HepG2 (cell line): ENCODE data around the gene USF1. TPM values are rescaled to one million over a fixed set of nuclear protein-coding genes. Genes with fewer than 3 reads are reported as not detected.

Source experiments
- AHR ChIP-seq: IDR thresholded peaks from 2 replicates; pipeline ENCODE4 v1.6.1; 2018; ENCODE audit warnings: missing genetic modification reagents, missing compliant biosample characterization
- HINFP ChIP-seq: sonication (generic); formaldehyde crosslinking; IDR thresholded peaks from 2 replicates; pipeline ENCODE4 v1.4.0; 2020; ENCODE audit warnings: low read depth, mild to moderate bottlenecking, missing genetic modification reagents
- HOXA7 ChIP-seq: sonication (generic); formaldehyde crosslinking; IDR thresholded peaks from 2 replicates; pipeline ENCODE4 v1.8.1; 2022; ENCODE audit warnings: mild to moderate bottlenecking, missing genetic modification reagents, moderate library complexity
- KAT7 ChIP-seq: IDR thresholded peaks from 2 replicates; pipeline ENCODE4 v1.6.1; 2018; ENCODE audit warnings: borderline replicate concordance, missing compliant biosample characterization
- POLR2AphosphoS2 ChIP-seq: IDR thresholded peaks from 2 replicates; pipeline ENCODE4 v1.6.1; 2011; ENCODE audit warnings: low read depth, low read length, improper control_type of control experiment
- PRMT3 ChIP-seq: sonication (generic); formaldehyde crosslinking; IDR thresholded peaks from 2 replicates; pipeline ENCODE4 v1.8.1; 2022; ENCODE audit warnings: low read depth, mild to moderate bottlenecking, moderate library complexity, missing genetic modification reagents, borderline replicate concordance
- SALL1 ChIP-seq: sonication (generic); formaldehyde crosslinking; IDR thresholded peaks from 2 replicates; pipeline ENCODE4 v1.8.0; 2022; ENCODE audit warnings: mild to moderate bottlenecking, missing genetic modification reagents
- ZBTB7A ChIP-seq: sonication (generic); formaldehyde crosslinking; IDR thresholded peaks from 2 replicates; pipeline ENCODE4 v1.8.0; 2022; ENCODE audit warnings: mild to moderate bottlenecking, missing genetic modification reagents
- ZFY ChIP-seq: sonication (generic); formaldehyde crosslinking; IDR thresholded peaks from 2 replicates; pipeline ENCODE4 v1.4.0; 2020; ENCODE audit warnings: missing genetic modification reagents
- ZNF205 ChIP-seq: IDR thresholded peaks from 2 replicates; pipeline ENCODE4 v1.6.1; 2018; ENCODE audit warnings: missing biosample characterization, missing genetic modification reagents
- ZNF232 ChIP-seq: sonication (generic); formaldehyde crosslinking; IDR thresholded peaks from 2 replicates; pipeline ENCODE4 v1.4.0; 2020; ENCODE audit warnings: missing genetic modification reagents, borderline replicate concordance
- ZNF318 ChIP-seq: sonication (generic); formaldehyde crosslinking; IDR thresholded peaks from 2 replicates; pipeline ENCODE4 v1.4.0; 2020; ENCODE audit warnings: mild to moderate bottlenecking, missing genetic modification reagents
- ZNF510 ChIP-seq: sonication (generic); formaldehyde crosslinking; IDR thresholded peaks from 2 replicates; pipeline ENCODE4 v1.4.0; 2020; ENCODE audit warnings: low read depth, mild to moderate bottlenecking, missing genetic modification reagents
- ZNF563 ChIP-seq: sonication (generic); formaldehyde crosslinking; IDR thresholded peaks from 2 replicates; pipeline ENCODE4 v1.8.0; 2022; ENCODE audit warnings: mild to moderate bottlenecking, moderate library complexity, missing genetic modification reagents
- ZNF609 ChIP-seq: sonication (generic); formaldehyde crosslinking; IDR thresholded peaks from 2 replicates; pipeline ENCODE4 v1.4.0; 2020; ENCODE audit warnings: mild to moderate bottlenecking, missing genetic modification reagents, borderline replicate concordance
- polyA plus RNA-seq, 8 experiments: library from polyadenylated mRNA; depleted of rRNA in 3 of 8; stranded (reverse) in 7 of 8; unstranded in 1 of 8; fragments of >200 nt; fragmentation: Illumina TruSeq in 4 of 8; extraction: Trizol in 4 of 8; gene quantifications; 2 replicates each; pipeline versions ENCODE4 v1.2.1 to v1.2.3, GENCODE V29; 2011 to 2016; ENCODE audit warnings: low read depth in 4 of 8, missing spikeins in 1 of 8, mixed read lengths in 1 of 8; ENCODE audit not compliant: insufficient read depth in 1 of 8
- total RNA-seq, 5 experiments: library from RNA; depleted of rRNA; stranded (reverse); fragments of >200 nt; fragmentation: Illumina TruSeq; extraction: Trizol; gene quantifications; 2 replicates each; pipeline ENCODE4 v1.2.3, GENCODE V29; 2016; ENCODE audit warnings: low read depth in 1 of 5

The USF1 gene
- total and polyA plus RNA-seq, 2 of the 13 experiments (the other 11 are each of a cell fraction or from before 2014, with no cell fraction given) = 26.9 to 39.4 TPM

GRCh38 chr1:161020509-161021164 lies 25.1 kb downstream of the USF1 start, which contains the start of gene F11R (continued):
- TF ChIP-seq ZNF609 (CRISPR knock-in tag) (peak; percentile 48; the same call in 1 of the 2 replicates), ZNF510 (peak; percentile 77; the same call in 1 of the 2 replicates), ZFY (CRISPR knock-in tag) (peak; percentile 64), HINFP (no peak), ZBTB7A (CRISPR knock-in tag) (no peak), SALL1 (CRISPR knock-in tag) (no peak; the same call in none of the 2 replicates), ZNF318 (CRISPR knock-in tag) (0 out of 2 replicates have a peak, but pooled peaks have one; percentile 15), ZNF205 (CRISPR knock-in tag) (no peak; the same call in 1 of the 2 replicates), PRMT3 (CRISPR knock-in tag) (no peak), HOXA7 (CRISPR knock-in tag) (no peak), AHR (CRISPR knock-in tag) (no peak), POLR2AphosphoS2 (no peak), KAT7 (CRISPR knock-in tag) (no peak), ZNF563 (CRISPR knock-in tag) (peak; percentile 56; the same call in 1 of the 2 replicates), ZNF232 (CRISPR knock-in tag) (peak; percentile 54; the same call in 1 of the 2 replicates)
